HG02610 (cell line): ENCODE results near the gene CDH26.

Experiments
- ATAC-seq: cut with Tn5 transposase; IDR thresholded peaks from one replicate; pipeline ENCODE4 v1.9.1; 2021; ENCODE audit warnings: mild to moderate bottlenecking, moderate library complexity; ENCODE audit not compliant: unreplicated experiment

CDH26 gene

DNA sequence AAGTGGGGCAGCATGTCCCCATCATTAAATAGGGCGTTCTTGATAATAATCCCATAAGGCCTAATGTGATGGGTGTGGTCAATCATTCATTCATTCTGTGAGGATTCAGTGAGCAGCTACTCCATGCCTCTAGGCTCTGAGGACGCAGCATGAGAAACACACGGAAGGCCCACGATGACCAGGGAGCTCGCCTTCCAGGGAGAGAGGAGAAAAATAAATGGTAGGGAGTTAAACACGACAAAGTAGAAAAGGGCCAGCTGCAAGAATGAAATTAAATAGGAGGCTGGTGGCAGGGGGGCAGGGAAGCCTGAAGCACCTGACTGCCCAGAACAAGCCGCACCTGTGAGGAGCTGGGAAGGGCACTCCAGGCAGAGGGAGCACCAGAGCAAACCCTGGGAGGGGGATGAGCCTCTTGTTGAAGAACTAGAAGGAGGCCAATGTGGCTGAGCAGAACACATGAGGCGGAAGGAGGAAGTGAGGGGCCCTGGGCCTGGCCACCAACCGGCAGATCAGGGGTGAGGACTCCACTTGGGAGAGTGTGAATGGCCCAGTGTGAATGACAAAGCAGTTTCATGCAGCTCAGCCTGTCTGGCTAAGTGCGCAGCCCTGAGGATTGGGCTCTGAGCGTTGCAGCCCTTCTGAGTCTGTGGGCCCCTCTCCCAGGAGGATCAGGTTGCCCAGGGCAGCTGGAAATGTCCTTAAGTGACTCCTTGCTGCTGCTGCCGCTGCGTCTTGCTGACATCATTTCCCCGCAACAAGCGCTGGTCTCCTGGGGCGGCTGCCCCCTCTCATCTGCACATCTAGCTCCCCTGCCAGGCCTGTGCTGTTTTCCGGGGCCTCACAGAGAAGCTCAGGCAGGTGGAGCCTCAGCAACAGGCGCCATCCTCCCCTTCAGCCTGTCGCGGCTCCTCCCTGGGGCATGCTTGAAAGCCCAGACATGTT, 99.9 kb downstream of the CDH26 start:
- ATAC-seq, result no peak

DNA sequence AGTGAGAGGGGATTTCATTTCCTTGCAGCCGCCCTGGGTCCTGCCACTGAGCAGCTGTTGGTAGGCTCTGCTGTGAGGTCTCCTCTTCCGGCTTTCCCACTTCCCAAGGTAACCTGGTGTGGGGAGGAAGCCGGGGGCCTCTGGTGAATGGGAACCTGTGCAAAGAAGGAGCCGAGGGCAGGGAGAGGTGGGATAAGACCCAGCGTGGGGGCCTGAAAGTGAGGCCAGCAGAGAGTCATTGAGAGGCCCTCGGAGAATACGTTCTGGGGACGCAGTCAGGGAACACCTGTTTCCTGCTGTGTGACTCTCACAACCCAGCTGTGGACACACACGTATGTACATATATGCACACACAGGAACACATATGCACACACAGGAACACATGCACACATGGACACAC, 100.7 kb downstream of the CDH26 start:
- no peak for ATAC-seq

- no peak for ATAC-seq
Measured at GRCh38 chr20:60060006-60060557, 101.9 kb downstream of the CDH26 start.

DNA sequence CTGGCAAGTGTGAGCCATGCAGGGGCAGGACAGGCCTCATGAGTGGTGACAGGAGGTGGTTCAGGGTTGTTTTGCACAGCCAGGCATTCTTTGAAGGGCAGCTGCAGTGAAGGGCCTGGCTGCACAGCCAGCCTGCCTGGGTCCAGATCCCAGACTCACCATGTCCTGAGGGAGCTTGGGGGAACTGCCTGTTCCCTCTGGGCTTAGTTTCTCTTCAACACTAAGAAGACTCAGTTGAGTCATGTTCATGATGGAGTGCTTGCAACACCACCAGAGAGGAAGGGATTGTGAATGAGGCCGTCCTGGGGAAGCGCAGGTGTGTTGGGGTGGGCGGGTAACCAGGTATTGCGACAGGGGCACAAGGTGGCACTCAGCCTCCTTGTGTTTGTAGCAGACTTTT, 102.4 kb downstream of the CDH26 start:
- no peak for ATAC-seq

DNA sequence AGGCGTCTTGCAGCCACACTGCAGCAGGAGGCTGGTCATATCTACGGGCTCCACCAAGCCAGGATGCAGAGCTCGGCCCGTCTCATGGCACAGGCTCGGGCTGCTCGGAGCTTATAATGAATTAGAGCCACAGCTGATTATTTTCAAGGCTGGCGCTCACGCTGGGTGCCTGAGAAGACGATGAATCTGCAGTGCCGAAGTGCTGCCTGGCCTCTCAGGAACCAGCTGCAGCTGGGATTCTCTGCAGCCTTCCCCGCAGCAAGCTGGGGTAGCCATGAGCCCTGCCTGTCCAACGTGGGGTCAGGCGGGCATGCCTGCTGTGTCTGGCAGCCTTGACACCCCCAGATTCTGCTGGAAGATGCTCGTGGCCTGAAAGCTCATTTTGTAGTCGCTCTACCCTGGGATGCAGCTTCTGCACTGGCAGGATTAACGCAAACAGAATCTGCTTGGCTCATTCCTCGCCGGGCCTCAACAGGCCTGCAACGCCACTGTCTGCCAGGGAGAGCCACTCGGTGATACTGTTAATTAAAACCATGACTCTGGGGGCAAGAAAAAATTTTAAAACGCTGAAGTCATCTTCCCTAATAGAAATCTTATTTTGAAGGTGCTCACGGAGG, 104.3 kb downstream of the CDH26 start:
- ATAC-seq, result no peak

GRCh38 chr20:60063048-60063451, 104.8 kb downstream of the CDH26 start:
- no peak for ATAC-seq

- no peak for ATAC-seq
Measured at GRCh38 chr20:60063739-60064380, 105.6 kb downstream of the CDH26 start.
